Loucy (cell line): Measurements from ENCODE around the gene GRHL3.

Source experiments
- CTCF ChIP-seq: fragments of 200-600 bp; sonication (generic); conservative IDR thresholded peaks from 2 replicates; pipeline ENCODE4 v1.5.1; 2014; ENCODE audit warnings: mild to moderate bottlenecking, antibody characterized with exemption, low read length
- EZH2phosphoT487 ChIP-seq: fragments of 200-600 bp; IDR thresholded peaks from 2 replicates; pipeline ENCODE4 v1.6.1; 2018; ENCODE audit warnings: antibody characterized with exemption, mild to moderate bottlenecking, moderate library complexity, borderline replicate concordance

- TF ChIP-seq CTCF = no peak
- TF ChIP-seq EZH2phosphoT487 = no peak
These were observed 3.5 kb downstream of the GRHL3 start for GRCh38 chr1:24322470-24323177.
